ENCODE measurements around the gene OSBP. TPM values are rescaled to one million over a fixed set of nuclear protein-coding genes. Genes with fewer than 3 reads are reported as not detected.
A peak's percentile ranks its signal among the peaks of the same experiment; 100 is the strongest.

Gene OSBP
- total RNA-seq, 1 experiment from 2014 or later, result 45.4 TPM

DNA sequence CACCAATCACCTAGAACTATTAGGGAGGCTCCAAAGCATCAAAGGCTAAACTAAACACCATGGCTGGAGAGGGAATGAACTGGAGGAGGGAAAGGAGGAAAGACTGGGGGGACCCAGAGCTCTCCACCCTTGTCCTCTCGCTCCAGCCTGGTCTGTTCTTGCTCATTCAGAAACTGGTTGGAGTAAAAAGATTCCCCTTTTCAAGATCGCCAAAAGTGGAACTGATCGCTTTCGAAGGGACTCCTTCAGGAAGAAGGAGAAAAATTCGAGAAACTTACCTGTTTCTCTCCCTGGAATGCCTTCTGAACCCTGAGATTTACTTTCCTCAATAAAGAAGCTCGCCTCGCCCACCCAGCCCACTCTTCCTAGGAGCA is 57.3 kb downstream of the OSBP start (continued):
- TF ChIP-seq, protein P1, sequence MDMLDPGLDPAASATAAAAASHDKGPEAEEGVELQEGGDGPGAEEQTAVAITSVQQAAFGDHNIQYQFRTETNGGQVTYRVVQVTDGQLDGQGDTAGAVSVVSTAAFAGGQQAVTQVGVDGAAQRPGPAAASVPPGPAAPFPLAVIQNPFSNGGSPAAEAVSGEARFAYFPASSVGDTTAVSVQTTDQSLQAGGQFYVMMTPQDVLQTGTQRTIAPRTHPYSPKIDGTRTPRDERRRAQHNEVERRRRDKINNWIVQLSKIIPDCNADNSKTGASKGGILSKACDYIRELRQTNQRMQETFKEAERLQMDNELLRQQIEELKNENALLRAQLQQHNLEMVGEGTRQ (CRISPR knock-in tag; IDR thresholded peaks at IDR 0.05), result no peak

DNA sequence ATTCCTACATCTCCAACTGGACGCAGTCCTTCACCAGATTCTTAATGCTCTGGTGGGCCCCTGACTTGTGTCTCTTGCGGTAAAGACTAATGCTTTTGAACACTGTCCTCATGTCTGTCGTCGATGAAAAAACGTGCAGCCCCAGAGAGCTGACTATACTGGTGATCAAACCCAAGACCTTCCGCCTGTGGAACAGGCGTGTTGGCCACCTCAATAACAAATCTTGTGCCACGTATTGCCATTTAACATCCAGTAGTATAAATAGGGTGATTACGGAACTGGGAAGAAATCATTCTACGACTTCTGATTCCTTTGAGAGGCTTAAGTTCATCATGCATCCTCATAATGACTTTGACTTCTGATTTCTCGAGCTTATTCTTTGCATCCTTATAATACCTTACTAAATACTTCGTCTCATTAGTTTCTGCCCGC is 58.6 kb downstream of the OSBP start:
- H3K36me3 Mint-ChIP-seq, result no peaks in the 10 kb centered on the region
- no peak for TF ChIP-seq NR3C1 (CRISPR knock-in tag; conservative IDR thresholded peaks at IDR 0.05; ENCODE audit: low read depth)
- TF ChIP-seq, protein P2, sequence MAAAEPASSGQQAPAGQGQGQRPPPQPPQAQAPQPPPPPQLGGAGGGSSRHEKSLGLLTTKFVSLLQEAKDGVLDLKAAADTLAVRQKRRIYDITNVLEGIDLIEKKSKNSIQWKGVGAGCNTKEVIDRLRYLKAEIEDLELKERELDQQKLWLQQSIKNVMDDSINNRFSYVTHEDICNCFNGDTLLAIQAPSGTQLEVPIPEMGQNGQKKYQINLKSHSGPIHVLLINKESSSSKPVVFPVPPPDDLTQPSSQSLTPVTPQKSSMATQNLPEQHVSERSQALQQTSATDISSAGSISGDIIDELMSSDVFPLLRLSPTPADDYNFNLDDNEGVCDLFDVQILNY (CRISPR knock-in tag; IDR thresholded peaks at IDR 0.05), result no peak
- TF ChIP-seq GABPB1 (CRISPR knock-in tag; IDR thresholded peaks at IDR 0.05), result no peak
- TF ChIP-seq MXD4 (CRISPR knock-in tag; IDR thresholded peaks at IDR 0.05; ENCODE audit: borderline replicate concordance), result no peak
- TF ChIP-seq, protein P3, sequence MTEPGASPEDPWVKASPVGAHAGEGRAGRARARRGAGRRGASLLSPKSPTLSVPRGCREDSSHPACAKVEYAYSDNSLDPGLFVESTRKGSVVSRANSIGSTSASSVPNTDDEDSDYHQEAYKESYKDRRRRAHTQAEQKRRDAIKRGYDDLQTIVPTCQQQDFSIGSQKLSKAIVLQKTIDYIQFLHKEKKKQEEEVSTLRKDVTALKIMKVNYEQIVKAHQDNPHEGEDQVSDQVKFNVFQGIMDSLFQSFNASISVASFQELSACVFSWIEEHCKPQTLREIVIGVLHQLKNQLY (CRISPR knock-in tag; IDR thresholded peaks at IDR 0.05), result no peak
- TF ChIP-seq ATF1 (CRISPR knock-in tag; IDR thresholded peaks at IDR 0.05), result no peak
- TF ChIP-seq, protein P4, sequence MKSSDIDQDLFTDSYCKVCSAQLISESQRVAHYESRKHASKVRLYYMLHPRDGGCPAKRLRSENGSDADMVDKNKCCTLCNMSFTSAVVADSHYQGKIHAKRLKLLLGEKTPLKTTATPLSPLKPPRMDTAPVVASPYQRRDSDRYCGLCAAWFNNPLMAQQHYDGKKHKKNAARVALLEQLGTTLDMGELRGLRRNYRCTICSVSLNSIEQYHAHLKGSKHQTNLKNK (CRISPR knock-in tag; IDR thresholded peaks at IDR 0.05), result no peak
- no peak for TF ChIP-seq FOXK1 (CRISPR knock-in tag; IDR thresholded peaks at IDR 0.05)
- TF ChIP-seq, protein P5, sequence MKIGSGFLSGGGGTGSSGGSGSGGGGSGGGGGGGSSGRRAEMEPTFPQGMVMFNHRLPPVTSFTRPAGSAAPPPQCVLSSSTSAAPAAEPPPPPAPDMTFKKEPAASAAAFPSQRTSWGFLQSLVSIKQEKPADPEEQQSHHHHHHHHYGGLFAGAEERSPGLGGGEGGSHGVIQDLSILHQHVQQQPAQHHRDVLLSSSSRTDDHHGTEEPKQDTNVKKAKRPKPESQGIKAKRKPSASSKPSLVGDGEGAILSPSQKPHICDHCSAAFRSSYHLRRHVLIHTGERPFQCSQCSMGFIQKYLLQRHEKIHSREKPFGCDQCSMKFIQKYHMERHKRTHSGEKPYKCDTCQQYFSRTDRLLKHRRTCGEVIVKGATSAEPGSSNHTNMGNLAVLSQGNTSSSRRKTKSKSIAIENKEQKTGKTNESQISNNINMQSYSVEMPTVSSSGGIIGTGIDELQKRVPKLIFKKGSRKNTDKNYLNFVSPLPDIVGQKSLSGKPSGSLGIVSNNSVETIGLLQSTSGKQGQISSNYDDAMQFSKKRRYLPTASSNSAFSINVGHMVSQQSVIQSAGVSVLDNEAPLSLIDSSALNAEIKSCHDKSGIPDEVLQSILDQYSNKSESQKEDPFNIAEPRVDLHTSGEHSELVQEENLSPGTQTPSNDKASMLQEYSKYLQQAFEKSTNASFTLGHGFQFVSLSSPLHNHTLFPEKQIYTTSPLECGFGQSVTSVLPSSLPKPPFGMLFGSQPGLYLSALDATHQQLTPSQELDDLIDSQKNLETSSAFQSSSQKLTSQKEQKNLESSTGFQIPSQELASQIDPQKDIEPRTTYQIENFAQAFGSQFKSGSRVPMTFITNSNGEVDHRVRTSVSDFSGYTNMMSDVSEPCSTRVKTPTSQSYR (CRISPR knock-in tag; IDR thresholded peaks at IDR 0.05), result no peak
- no peak for TF ChIP-seq PRRX2 (CRISPR knock-in tag; IDR thresholded peaks at IDR 0.05)
- no peak for TF ChIP-seq ZNF317 (CRISPR knock-in tag; IDR thresholded peaks at IDR 0.05; ENCODE audit: borderline replicate concordance, low read depth)
- TF ChIP-seq, protein P6, sequence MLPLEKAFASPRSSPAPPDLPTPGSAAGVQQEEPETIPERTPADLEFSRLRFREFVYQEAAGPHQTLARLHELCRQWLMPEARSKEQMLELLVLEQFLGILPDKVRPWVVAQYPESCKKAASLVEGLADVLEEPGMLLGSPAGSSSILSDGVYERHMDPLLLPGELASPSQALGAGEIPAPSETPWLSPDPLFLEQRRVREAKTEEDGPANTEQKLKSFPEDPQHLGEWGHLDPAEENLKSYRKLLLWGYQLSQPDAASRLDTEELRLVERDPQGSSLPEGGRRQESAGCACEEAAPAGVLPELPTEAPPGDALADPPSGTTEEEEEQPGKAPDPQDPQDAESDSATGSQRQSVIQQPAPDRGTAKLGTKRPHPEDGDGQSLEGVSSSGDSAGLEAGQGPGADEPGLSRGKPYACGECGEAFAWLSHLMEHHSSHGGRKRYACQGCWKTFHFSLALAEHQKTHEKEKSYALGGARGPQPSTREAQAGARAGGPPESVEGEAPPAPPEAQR (CRISPR knock-in tag; IDR thresholded peaks at IDR 0.05), result no peak
- CTCF ChIA-PET, result interaction anchor here (0.6 to 1.5 kb wide), 2 partner anchors 9 to 20 kb away, joined by 3 to 5 read pairs; no protein-coding TSS in a partner anchor
- peak; percentile 2 for ATAC-seq
- H3K27me3 Mint-ChIP-seq (ENCODE audit: low read depth), result peaks cover 4% of the 10 kb centered on the region
- H3K4me3 Mint-ChIP-seq, result peak overlapping the region; percentile 87
- DNase-seq (ENCODE audit: low spot score), result no peak
- POLR2A ChIA-PET, result interaction anchor here (0.6 to 1.4 kb wide), 5 partner anchors 8 to 167 kb away, joined by 3 to 8 read pairs (median 4); partner anchors contain the start of gene PATL1
- H3K4me1 Mint-ChIP-seq, result peaks cover 18% of the 10 kb centered on the region
- H3K9me3 Mint-ChIP-seq, result no peaks in the 10 kb centered on the region
- H3K27ac Mint-ChIP-seq, result peak overlapping the region; percentile 71

DNA sequence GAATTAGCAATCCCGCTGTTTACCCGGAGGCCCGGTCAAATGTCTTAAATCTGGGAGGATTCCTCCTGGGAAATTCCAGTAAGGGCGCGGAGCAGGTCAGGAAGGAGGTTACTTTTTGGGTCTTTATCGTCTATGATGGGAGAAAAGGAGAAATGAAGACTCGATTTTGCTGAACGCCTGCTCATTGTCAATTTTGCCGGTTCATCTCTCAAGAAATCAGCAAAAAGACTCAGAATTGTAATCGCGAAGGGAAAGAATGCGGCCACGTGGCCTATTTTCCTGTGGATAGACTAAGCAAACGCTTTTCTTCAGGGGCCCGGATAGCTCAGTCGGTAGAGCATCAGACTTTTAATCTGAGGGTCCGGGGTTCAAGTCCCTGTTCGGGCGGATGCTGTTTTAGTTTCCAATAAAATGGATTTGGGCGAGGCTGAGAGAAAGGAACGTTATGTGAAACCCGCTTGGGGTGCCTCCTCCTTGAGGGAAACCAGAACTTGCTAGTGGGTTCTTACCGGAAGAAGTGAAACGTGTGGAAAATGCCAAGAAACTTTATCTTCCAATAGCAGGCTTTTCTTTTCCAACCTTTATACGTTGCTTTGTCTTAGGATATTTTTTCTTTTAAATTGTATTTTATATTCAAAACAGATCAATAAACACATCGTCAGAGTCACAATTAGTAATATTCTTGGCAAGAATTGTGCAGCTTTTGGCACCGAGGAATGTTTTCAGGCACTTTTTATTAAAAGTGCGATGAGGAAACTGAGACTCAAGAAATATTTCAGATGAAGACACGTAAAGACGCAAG is 59.3 kb downstream of the OSBP start:
- peaks cover 3% of the 10 kb centered on the region; the same call in 1 of the 2 replicates for H3K27me3 Mint-ChIP-seq (ENCODE audit: low read depth)
- POLR2A ChIA-PET, result no interaction called here
- peak overlapping the region; percentile 71 for H3K27ac Mint-ChIP-seq
- H3K4me3 Mint-ChIP-seq, result peak overlapping the region; percentile 87
- CTCF ChIA-PET, result interaction anchor here (1.5 kb wide), 2 partner anchors 19 kb away, joined by 5 to 6 read pairs; no protein-coding TSS in a partner anchor
- ATAC-seq, result peak; percentile 46
- peak; percentile 78 for DNase-seq (ENCODE audit: low spot score)
- H3K9me3 Mint-ChIP-seq, result no peaks in the 10 kb centered on the region
- peaks cover 18% of the 10 kb centered on the region for H3K4me1 Mint-ChIP-seq
- no peaks in the 10 kb centered on the region for H3K36me3 Mint-ChIP-seq
- TF ChIP-seq, protein P7, sequence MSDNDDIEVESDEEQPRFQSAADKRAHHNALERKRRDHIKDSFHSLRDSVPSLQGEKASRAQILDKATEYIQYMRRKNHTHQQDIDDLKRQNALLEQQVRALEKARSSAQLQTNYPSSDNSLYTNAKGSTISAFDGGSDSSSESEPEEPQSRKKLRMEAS (CRISPR knock-in tag; IDR thresholded peaks at IDR 0.05), result peak; percentile 45; the same call in 1 of the 2 replicates
- TF ChIP-seq, protein P8, sequence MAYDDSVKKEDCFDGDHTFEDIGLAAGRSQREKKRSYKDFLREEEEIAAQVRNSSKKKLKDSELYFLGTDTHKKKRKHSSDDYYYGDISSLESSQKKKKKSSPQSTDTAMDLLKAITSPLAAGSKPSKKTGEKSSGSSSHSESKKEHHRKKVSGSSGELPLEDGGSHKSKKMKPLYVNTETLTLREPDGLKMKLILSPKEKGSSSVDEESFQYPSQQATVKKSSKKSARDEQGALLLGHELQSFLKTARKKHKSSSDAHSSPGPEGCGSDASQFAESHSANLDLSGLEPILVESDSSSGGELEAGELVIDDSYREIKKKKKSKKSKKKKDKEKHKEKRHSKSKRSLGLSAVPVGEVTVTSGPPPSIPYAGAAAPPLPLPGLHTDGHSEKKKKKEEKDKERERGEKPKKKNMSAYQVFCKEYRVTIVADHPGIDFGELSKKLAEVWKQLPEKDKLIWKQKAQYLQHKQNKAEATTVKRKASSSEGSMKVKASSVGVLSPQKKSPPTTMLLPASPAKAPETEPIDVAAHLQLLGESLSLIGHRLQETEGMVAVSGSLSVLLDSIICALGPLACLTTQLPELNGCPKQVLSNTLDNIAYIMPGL (CRISPR knock-in tag; IDR thresholded peaks at IDR 0.05), result peak; percentile 94
- TF ChIP-seq, protein P9, sequence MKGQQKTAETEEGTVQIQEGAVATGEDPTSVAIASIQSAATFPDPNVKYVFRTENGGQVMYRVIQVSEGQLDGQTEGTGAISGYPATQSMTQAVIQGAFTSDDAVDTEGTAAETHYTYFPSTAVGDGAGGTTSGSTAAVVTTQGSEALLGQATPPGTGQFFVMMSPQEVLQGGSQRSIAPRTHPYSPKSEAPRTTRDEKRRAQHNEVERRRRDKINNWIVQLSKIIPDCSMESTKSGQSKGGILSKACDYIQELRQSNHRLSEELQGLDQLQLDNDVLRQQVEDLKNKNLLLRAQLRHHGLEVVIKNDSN (CRISPR knock-in tag; IDR thresholded peaks at IDR 0.05), result peak; percentile 77; the same call in 1 of the 2 replicates
- TF ChIP-seq, protein P10, sequence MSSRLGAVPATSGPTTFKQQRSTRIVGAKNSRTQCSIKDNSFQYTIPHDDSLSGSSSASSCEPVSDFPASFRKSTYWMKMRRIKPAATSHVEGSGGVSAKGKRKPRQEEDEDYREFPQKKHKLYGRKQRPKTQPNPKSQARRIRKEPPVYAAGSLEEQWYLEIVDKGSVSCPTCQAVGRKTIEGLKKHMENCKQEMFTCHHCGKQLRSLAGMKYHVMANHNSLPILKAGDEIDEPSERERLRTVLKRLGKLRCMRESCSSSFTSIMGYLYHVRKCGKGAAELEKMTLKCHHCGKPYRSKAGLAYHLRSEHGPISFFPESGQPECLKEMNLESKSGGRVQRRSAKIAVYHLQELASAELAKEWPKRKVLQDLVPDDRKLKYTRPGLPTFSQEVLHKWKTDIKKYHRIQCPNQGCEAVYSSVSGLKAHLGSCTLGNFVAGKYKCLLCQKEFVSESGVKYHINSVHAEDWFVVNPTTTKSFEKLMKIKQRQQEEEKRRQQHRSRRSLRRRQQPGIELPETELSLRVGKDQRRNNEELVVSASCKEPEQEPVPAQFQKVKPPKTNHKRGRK (CRISPR knock-in tag; IDR thresholded peaks at IDR 0.05; ENCODE audit: borderline replicate concordance), result no peak
- TF ChIP-seq, protein P1 (CRISPR knock-in tag; IDR thresholded peaks at IDR 0.05), result peak; percentile 76
